Endothelial cell of umbilical vein (primary cell): ENCODE results near the gene RSF1. TPM values are rescaled to one million over a fixed set of nuclear protein-coding genes. Genes with fewer than 3 reads are reported as not detected.

ENCODE experiments used
- BruUV-seq: library from RNA; stranded (reverse); fragments of 400-500 nt; replicated peaks from 2 replicates; lab custom pipeline; 2021; lab: Mats Ljungman, UMichigan
- CTCF ChIA-PET: fragments of 300-600, 350-600 bp; sonication (Branson Sonifier 250); formaldehyde crosslinking; loops from one replicate; lab custom pipeline; 2021; ENCODE audit warnings: antibody characterized with exemption, inconsistent platforms; lab: Charles Lee
- POLR2A ChIA-PET: fragments of 300-600, 350-600 bp; sonication (Branson Sonifier 250); formaldehyde crosslinking; loops from one replicate; lab custom pipeline; 2021; ENCODE audit warnings: antibody characterized with exemption, inconsistent platforms; lab: Charles Lee
- DNase-seq: peaks from one replicate; pipeline ENCODE4 v3.0.0-alpha.2; 2011; ENCODE audit warnings: low read depth, low spot score
- FAIRE-seq: peaks from 2 replicates; lab custom pipeline; 2011; peaks lifted over from hg19 to GRCh38; lab: Jason Lieb, UNC
- H2AFZ ChIP-seq: 2 replicates; pipeline ENCODE4 v1.6.0; 2012; ENCODE audit warnings: low read depth, low read length, control low read depth, inconsistent platforms
- H3K27ac ChIP-seq: 2 replicates; pipeline ENCODE4 v1.5.1; 2011; ENCODE audit warnings: low read depth, mild to moderate bottlenecking, control low read depth, low read length, moderate library complexity; ENCODE audit not compliant: insufficient read depth
- H3K27me3 ChIP-seq, 2 experiments: 2 replicates each; pipeline versions ENCODE4 v1.6.0 to v1.6.1; 2011; ENCODE audit warnings: low read length in 2 of 2, mixed read lengths in 1 of 2; ENCODE audit not compliant: control insufficient read depth in 2 of 2, insufficient read depth in 2 of 2
- H3K36me3 ChIP-seq, 2 experiments: 2 replicates in 1 of 2; 3 replicates in 1 of 2; pipeline ENCODE4 v1.5.1; 2011; ENCODE audit warnings: low read length in 2 of 2, mild to moderate bottlenecking in 1 of 2, moderate library complexity in 1 of 2; ENCODE audit not compliant: control insufficient read depth in 2 of 2, insufficient read depth in 2 of 2; ENCODE audit errors: extremely low read depth in 1 of 2
- H3K4me1 ChIP-seq: 3 replicates; pipeline ENCODE4 v1.5.1; 2011; ENCODE audit warnings: mild to moderate bottlenecking, low read length; ENCODE audit not compliant: control insufficient read depth, insufficient read depth; ENCODE audit errors: extremely low read depth
- H3K4me2 ChIP-seq: 2 replicates; pipeline ENCODE4 v1.6.1; 2011; ENCODE audit warnings: low read length, control low read depth, mixed read lengths; ENCODE audit not compliant: insufficient read depth
- H3K4me3 ChIP-seq, 3 experiments: fragments of 200-600 bp in 1 of 3; sonication (generic), shearing (Covaris generic) in 1 of 3; replicated peaks in 1 of 3; 2 replicates each; pipeline ENCODE4 v1.5.1; 2011 to 2016; ENCODE audit warnings: control low read depth in 3 of 3, low read length in 3 of 3, mild to moderate bottlenecking in 2 of 3, inconsistent platforms in 1 of 3, low read depth in 1 of 3, moderate library complexity in 1 of 3; ENCODE audit not compliant: insufficient read depth in 1 of 3
- H3K79me2 ChIP-seq: 2 replicates; pipeline ENCODE4 v1.6.0; 2012; ENCODE audit warnings: low read length, inconsistent platforms; ENCODE audit not compliant: control insufficient read depth, insufficient read depth
- H3K9ac ChIP-seq: replicated peaks from 2 replicates; pipeline ENCODE3; 2011; ENCODE audit warnings: low read length, control low read depth; ENCODE audit not compliant: insufficient read depth; ENCODE audit errors: extremely low read depth
- H3K9me1 ChIP-seq: replicated peaks from 3 replicates; pipeline ENCODE4 v1.6.0; 2011; ENCODE audit warnings: mild to moderate bottlenecking, low read length; ENCODE audit not compliant: control insufficient read depth, insufficient read depth; ENCODE audit errors: extremely low read depth
- H3K9me3 ChIP-seq: replicated peaks from 2 replicates; pipeline ENCODE4 v1.5.1; 2012; ENCODE audit warnings: low read length, inconsistent platforms; ENCODE audit not compliant: control insufficient read depth, insufficient read depth
- H4K20me1 ChIP-seq: replicated peaks from 2 replicates; pipeline ENCODE3; 2011; ENCODE audit warnings: mild to moderate bottlenecking, low read length; ENCODE audit not compliant: control insufficient read depth, insufficient read depth; ENCODE audit errors: extremely low read depth
- CTCF ChIP-seq, 2 donors: IDR thresholded peaks; 1 replicate in 1 of 2; 2 replicates in 1 of 2; pipeline ENCODE4 v1.5.1; 2011; ENCODE audit warnings: low read length in 2 of 2, mild to moderate bottlenecking in 2 of 2, moderate library complexity in 2 of 2, control low read depth in 1 of 2, inconsistent platforms in 1 of 2, low read depth in 1 of 2; ENCODE audit not compliant: insufficient read depth in 1 of 2; ENCODE audit errors: extremely low read depth in 1 of 2
- EZH2 ChIP-seq: IDR thresholded peaks from 2 replicates; pipeline ENCODE4 v1.6.1; 2012; ENCODE audit warnings: borderline replicate concordance, low read depth, mild to moderate bottlenecking, moderate library complexity, low read length, inconsistent platforms; ENCODE audit not compliant: severe bottlenecking
- FOS ChIP-seq: IDR thresholded peaks from 2 replicates; pipeline ENCODE4 v1.6.1; 2011; ENCODE audit warnings: mild to moderate bottlenecking, low read length, moderate library complexity, borderline replicate concordance; ENCODE audit not compliant: insufficient read depth
- GATA2 ChIP-seq: IDR thresholded peaks from 2 replicates; pipeline ENCODE4 v1.7.0; 2011; ENCODE audit warnings: low read depth, mild to moderate bottlenecking, moderate library complexity, mixed read lengths, low read length; ENCODE audit not compliant: insufficient read length, insufficient read depth
- JUN ChIP-seq: IDR thresholded peaks from 2 replicates; pipeline ENCODE4 v1.6.1; 2011; ENCODE audit warnings: borderline replicate concordance, low read depth; ENCODE audit not compliant: insufficient read length, insufficient read depth
- MAX ChIP-seq: IDR thresholded peaks from 2 replicates; pipeline ENCODE4 v1.6.1; 2011; ENCODE audit not compliant: insufficient read depth, insufficient read length
- POLR2AphosphoS5 ChIP-seq: IDR thresholded peaks from 2 replicates; pipeline ENCODE4 v1.6.1; 2012; ENCODE audit warnings: low read depth, mild to moderate bottlenecking, control low read depth, low read length, moderate library complexity; ENCODE audit not compliant: insufficient read depth
- dilution Hi-C: fragments of 300-500 bp; cut with MboI; formaldehyde crosslinking; loops from one replicate; pipeline ENCODE4 v1.15.0; 2019; ENCODE audit warnings: low sequenced_read_pairs; ENCODE audit not compliant: extremely low pct_ligation_motif_present
- intact Hi-C: fragments of 100-400 bp; cut with micrococcal nuclease; formaldehyde crosslinking; loops from one replicate; pipeline ENCODE4 v1.10.0; 2022
- polyA plus RNA-seq, 4 experiments: library from polyadenylated mRNA; depleted of rRNA in 3 of 4; stranded (reverse) in 3 of 4; unstranded in 1 of 4; fragments of >200 nt; gene quantifications; 2 replicates each; pipeline versions ENCODE4 v1.2.1 to v1.2.3, GENCODE V29; 2011 to 2012; ENCODE audit warnings: missing spikeins in 1 of 4
- total RNA-seq: library from RNA; stranded (reverse); gene quantifications from 2 replicates; pipeline ENCODE4 v1.2.3, GENCODE V29; 2021

Gene RSF1
- total and polyA plus RNA-seq, 2 donors (not counting 3 experiments of a cell fraction or from before 2014, with no cell fraction given), result 10.0 to 55.1 TPM

- Histone ChIP-seq H3K9ac (no peak overlapping the region), H3K4me2 (no peak overlapping the region), H3K27me3 (no peaks in the 10 kb centered on the region), H2AFZ (no peak overlapping the region), H3K4me3 (no peak overlapping the region), H3K9me1 (no peaks in the 10 kb centered on the region), H4K20me1 (no peaks in the 10 kb centered on the region), H3K27ac (no peak overlapping the region), H3K79me2 (no peaks in the 10 kb centered on the region), H3K4me1 (peaks cover 3% of the 10 kb centered on the region), H3K36me3 (peaks cover 0 to 4% of the 10 kb centered on the region in 2 experiments), H3K9me3 (no peaks in the 10 kb centered on the region)
- BruUV-seq, result no TSS peak
- dilution Hi-C loops, result no loop called here
- ChIA-PET CTCF (no interaction called here), POLR2A (no interaction called here)
- DNase-seq, result no peak
- intact Hi-C loops, result no loop called here
- no peak for FAIRE-seq
- TF ChIP-seq JUN, result no peak
- no peak for TF ChIP-seq FOS
- no peak for TF ChIP-seq MAX
- no peak for TF ChIP-seq EZH2
- TF ChIP-seq GATA2, result no peak
- TF ChIP-seq CTCF (IDR thresholded peaks at IDR 0.05; ENCODE audit: extremely low read depth in 1 of 2, insufficient read depth in 1 of 2, low read depth in 1 of 2, low read length in 2 of 2), result no peak
- no peak for TF ChIP-seq POLR2AphosphoS5
These were observed 129.9 kb downstream of the RSF1 start for GRCh38 chr11:77690649-77691048.
